ENCODE measurements around the gene ZNF217. TPM values are rescaled to one million over a fixed set of nuclear protein-coding genes. Genes with fewer than 3 reads are reported as not detected.

ZNF217 gene
- polyA plus RNA-seq, 2 of the 4 experiments (the other 2 are of a cell fraction) = 22.2 to 30.5 TPM

GRCh38 chr20:53636540-53637097, 43.0 kb upstream of the ZNF217 start:
- FAIRE-seq (no peak), DNase-seq (ENCODE audit: low read depth in 1 of 2, low spot score in 1 of 2) (no peak), ATAC-seq (no peak)
- Histone ChIP-seq H3K27ac (peak overlapping the region in 1 of 2 experiments; percentile 42; a peak in 2 of 6 replicates), H3K9me3 (no peaks in the 10 kb centered on the region), H3K4me3 (no peak overlapping the region), H3K4me1 (peaks cover 8% of the 10 kb centered on the region; the same call in 1 of the 3 replicates), H3K4me2 (no peak overlapping the region)
- WGBS (ENCODE audit: missing lambda C conversion rate) = 83% methylated on average over 2 of the region's 2 CpGs
- ChIA-PET CTCF (interaction anchor here (0.7 to 1.2 kb wide), 2 partner anchors 37 to 562 kb away, joined by 3 to 6 read pairs; no protein-coding TSS in a partner anchor), POLR2A (interaction anchor here (1.0 kb wide), 1 partner anchor 13 kb away, joined by 3 read pairs; no protein-coding TSS in a partner anchor)
- TF ChIP-seq ESRRA (IDR thresholded peaks at IDR 0.05; ENCODE audit: borderline replicate concordance, low read length) (no peak), CBX8 (IDR thresholded peaks at IDR 0.05) (no peak)
- TF ChIP-seq, protein P1, sequence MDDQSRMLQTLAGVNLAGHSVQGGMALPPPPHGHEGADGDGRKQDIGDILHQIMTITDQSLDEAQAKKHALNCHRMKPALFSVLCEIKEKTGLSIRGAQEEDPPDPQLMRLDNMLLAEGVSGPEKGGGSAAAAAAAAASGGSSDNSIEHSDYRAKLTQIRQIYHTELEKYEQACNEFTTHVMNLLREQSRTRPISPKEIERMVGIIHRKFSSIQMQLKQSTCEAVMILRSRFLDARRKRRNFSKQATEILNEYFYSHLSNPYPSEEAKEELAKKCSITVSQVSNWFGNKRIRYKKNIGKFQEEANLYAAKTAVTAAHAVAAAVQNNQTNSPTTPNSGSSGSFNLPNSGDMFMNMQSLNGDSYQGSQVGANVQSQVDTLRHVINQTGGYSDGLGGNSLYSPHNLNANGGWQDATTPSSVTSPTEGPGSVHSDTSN (IDR thresholded peaks at IDR 0.05) = no peak

- FAIRE-seq (no peak), DNase-seq (ENCODE audit: low read depth in 1 of 2, low spot score in 1 of 2) (no peak), ATAC-seq (no peak)
- H3K27ac ChIP-seq = peak overlapping the region in 1 of 2 experiments; percentile 11; a peak in 1 of 6 replicates
- POLR2A ChIA-PET = no interaction called here
- TF ChIP-seq MAFK (IDR thresholded peaks at IDR 0.05; ENCODE audit: partially characterized antibody) (no peak), TFCP2L1 (CRISPR knock-in tag; IDR thresholded peaks at IDR 0.05) (no peak), HOXB13 (CRISPR knock-in tag; IDR thresholded peaks at IDR 0.05; ENCODE audit: low read depth) (no peak), CEBPB (IDR thresholded peaks at IDR 0.05) (no peak), ZNF302 (CRISPR knock-in tag; IDR thresholded peaks at IDR 0.05) (no peak)
- TF ChIP-seq, protein P2, sequence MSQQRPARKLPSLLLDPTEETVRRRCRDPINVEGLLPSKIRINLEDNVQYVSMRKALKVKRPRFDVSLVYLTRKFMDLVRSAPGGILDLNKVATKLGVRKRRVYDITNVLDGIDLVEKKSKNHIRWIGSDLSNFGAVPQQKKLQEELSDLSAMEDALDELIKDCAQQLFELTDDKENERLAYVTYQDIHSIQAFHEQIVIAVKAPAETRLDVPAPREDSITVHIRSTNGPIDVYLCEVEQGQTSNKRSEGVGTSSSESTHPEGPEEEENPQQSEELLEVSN (IDR thresholded peaks at IDR 0.05; ENCODE audit: borderline replicate concordance, low read depth) = no peak
- H3K4me2 ChIP-seq = no peak overlapping the region
- H3K9me3 ChIP-seq = no peaks in the 10 kb centered on the region
- 93% methylated on average over 5 of the region's 5 CpGs for WGBS (ENCODE audit: missing lambda C conversion rate)
- no peak overlapping the region for H3K4me3 ChIP-seq
- CTCF ChIA-PET = interaction anchor here (0.5 to 1.4 kb wide), 4 partner anchors 9 to 563 kb away, joined by 3 to 5 read pairs (median 4); no protein-coding TSS in a partner anchor
- H3K4me1 ChIP-seq = peaks cover 8% of the 10 kb centered on the region; the same call in 1 of the 3 replicates
Measured at GRCh38 chr20:53635221-53635620, 41.6 kb upstream of the ZNF217 start.

DNA sequence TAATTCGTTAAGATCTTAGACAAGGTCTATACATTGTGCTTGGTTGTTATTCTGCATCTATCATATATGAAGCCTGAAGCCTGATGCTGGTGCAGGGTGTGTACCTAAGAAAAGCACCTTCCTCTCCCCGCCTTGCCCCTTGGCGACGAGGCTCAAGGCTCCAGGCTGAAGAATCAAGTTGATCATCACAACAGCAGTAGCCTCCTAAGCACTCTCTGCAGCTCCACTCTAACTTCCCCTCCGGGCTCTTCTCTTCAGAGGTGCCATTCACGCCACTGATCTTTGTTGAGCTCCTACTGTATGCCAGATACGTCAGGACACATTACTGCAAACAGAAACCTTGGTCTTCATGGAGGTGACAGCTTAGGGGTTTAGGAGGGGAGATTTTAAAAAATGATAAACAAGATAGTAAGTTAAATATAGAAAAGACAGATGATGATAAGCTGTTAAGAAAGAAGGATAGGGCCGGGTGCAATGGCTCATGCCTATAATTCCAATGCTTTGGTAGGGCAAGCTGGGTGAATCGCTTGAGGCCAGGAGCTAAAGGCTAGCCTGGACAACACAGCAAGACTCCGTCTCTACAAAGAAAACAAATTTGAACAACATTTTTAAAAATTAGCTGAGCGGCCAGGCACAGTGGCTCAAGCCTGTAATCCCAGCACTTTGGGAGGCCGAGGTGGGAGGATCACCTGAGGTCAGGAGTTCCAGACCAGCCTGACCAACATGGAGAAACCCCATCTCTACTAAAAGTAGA, 38.4 kb upstream of the ZNF217 start:
- no peak for ATAC-seq
- TF ChIP-seq, protein P3, sequence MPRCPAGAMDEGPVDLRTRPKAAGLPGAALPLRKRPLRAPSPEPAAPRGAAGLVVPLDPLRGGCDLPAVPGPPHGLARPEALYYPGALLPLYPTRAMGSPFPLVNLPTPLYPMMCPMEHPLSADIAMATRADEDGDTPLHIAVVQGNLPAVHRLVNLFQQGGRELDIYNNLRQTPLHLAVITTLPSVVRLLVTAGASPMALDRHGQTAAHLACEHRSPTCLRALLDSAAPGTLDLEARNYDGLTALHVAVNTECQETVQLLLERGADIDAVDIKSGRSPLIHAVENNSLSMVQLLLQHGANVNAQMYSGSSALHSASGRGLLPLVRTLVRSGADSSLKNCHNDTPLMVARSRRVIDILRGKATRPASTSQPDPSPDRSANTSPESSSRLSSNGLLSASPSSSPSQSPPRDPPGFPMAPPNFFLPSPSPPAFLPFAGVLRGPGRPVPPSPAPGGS (IDR thresholded peaks at IDR 0.05) = no peak
- no peak for TF ChIP-seq CBX8 (IDR thresholded peaks at IDR 0.05)
- TF ChIP-seq FOSB (CRISPR knock-in tag; IDR thresholded peaks at IDR 0.05) = no peak
- no peak for TF ChIP-seq GATA3 (IDR thresholded peaks at IDR 0.05; ENCODE audit: borderline replicate concordance)
- TF ChIP-seq SREBF2 (IDR thresholded peaks at IDR 0.05) = no peak
- no peak for TF ChIP-seq POLR2AphosphoS2 (conservative IDR thresholded peaks at IDR 0.05; ENCODE audit: low read length)
- no peak for TF ChIP-seq CEBPB (IDR thresholded peaks at IDR 0.05)
- TF ChIP-seq EHF (CRISPR knock-in tag; IDR thresholded peaks at IDR 0.05) = no peak
- TF ChIP-seq, protein P4, sequence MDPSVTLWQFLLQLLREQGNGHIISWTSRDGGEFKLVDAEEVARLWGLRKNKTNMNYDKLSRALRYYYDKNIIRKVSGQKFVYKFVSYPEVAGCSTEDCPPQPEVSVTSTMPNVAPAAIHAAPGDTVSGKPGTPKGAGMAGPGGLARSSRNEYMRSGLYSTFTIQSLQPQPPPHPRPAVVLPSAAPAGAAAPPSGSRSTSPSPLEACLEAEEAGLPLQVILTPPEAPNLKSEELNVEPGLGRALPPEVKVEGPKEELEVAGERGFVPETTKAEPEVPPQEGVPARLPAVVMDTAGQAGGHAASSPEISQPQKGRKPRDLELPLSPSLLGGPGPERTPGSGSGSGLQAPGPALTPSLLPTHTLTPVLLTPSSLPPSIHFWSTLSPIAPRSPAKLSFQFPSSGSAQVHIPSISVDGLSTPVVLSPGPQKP (IDR thresholded peaks at IDR 0.05; ENCODE audit: low read depth, low read length) = no peak
- no peak for TF ChIP-seq POLR2A (IDR thresholded peaks at IDR 0.05; ENCODE audit: low read length)
- TF ChIP-seq, protein P5, sequence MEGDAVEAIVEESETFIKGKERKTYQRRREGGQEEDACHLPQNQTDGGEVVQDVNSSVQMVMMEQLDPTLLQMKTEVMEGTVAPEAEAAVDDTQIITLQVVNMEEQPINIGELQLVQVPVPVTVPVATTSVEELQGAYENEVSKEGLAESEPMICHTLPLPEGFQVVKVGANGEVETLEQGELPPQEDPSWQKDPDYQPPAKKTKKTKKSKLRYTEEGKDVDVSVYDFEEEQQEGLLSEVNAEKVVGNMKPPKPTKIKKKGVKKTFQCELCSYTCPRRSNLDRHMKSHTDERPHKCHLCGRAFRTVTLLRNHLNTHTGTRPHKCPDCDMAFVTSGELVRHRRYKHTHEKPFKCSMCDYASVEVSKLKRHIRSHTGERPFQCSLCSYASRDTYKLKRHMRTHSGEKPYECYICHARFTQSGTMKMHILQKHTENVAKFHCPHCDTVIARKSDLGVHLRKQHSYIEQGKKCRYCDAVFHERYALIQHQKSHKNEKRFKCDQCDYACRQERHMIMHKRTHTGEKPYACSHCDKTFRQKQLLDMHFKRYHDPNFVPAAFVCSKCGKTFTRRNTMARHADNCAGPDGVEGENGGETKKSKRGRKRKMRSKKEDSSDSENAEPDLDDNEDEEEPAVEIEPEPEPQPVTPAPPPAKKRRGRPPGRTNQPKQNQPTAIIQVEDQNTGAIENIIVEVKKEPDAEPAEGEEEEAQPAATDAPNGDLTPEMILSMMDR (IDR thresholded peaks at IDR 0.05) = no peak
- no peak for TF ChIP-seq NPAS2 (CRISPR knock-in tag; IDR thresholded peaks at IDR 0.05; ENCODE audit: borderline replicate concordance)
- TF ChIP-seq MAX (IDR thresholded peaks at IDR 0.05) = no peak
- no peak for TF ChIP-seq HDAC2 (IDR thresholded peaks at IDR 0.05)
- TF ChIP-seq, protein P6, sequence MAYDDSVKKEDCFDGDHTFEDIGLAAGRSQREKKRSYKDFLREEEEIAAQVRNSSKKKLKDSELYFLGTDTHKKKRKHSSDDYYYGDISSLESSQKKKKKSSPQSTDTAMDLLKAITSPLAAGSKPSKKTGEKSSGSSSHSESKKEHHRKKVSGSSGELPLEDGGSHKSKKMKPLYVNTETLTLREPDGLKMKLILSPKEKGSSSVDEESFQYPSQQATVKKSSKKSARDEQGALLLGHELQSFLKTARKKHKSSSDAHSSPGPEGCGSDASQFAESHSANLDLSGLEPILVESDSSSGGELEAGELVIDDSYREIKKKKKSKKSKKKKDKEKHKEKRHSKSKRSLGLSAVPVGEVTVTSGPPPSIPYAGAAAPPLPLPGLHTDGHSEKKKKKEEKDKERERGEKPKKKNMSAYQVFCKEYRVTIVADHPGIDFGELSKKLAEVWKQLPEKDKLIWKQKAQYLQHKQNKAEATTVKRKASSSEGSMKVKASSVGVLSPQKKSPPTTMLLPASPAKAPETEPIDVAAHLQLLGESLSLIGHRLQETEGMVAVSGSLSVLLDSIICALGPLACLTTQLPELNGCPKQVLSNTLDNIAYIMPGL (CRISPR knock-in tag; IDR thresholded peaks at IDR 0.05; ENCODE audit: borderline replicate concordance) = no peak
- TF ChIP-seq, protein P1 (IDR thresholded peaks at IDR 0.05) = no peak

More for the DNA sequence above, 38.4 kb upstream of the ZNF217 start:
- H3K4me2 ChIP-seq = no peak overlapping the region
- FAIRE-seq (no peak), DNase-seq (ENCODE audit: low read depth in 1 of 2, low spot score in 1 of 2) (no peak)
- H3K9me3 ChIP-seq = no peaks in the 10 kb centered on the region
- CTCF ChIA-PET = interaction anchor here (0.6 to 1.5 kb wide), 5 partner anchors 8 to 207 kb away, joined by 3 to 7 read pairs (median 4); no protein-coding TSS in a partner anchor
- 0 out of 6 replicates have a peak overlapping the region, but pooled peaks of 1 of the 2 experiments have one; percentile 16 for H3K27ac ChIP-seq
- no peaks in the 10 kb centered on the region for H3K4me1 ChIP-seq
- POLR2A ChIA-PET = interaction anchor here (0.7 kb wide), 1 partner anchor 8 kb away, joined by 3 read pairs; no protein-coding TSS in a partner anchor
- no peak overlapping the region for H3K4me3 ChIP-seq
- 87% methylated on average over 12 of the region's 12 CpGs for WGBS (ENCODE audit: missing lambda C conversion rate)

Data from A549 (cell line).